ENCODE results near the gene PPP2R5C.

PPP2R5C gene

GRCh38 chr14:101872346-101872745, 110.8 kb downstream of the PPP2R5C start:
- Histone ChIP-seq H3K9me3 (ENCODE audit: control insufficient read depth, insufficient read depth, low read length) (no peaks in the 10 kb centered on the region), H3K36me3 (ENCODE audit: control insufficient read depth, insufficient read depth, low read length) (no peaks in the 10 kb centered on the region), H3K27me3 (ENCODE audit: control insufficient read depth, insufficient read depth, low read length) (no peaks in the 10 kb centered on the region), H3K4me1 (ENCODE audit: control insufficient read depth, insufficient read depth, low read length) (no peaks in the 10 kb centered on the region), H3K9ac (ENCODE audit: low read depth, low read length) (no peak overlapping the region), H3K4me3 (ENCODE audit: low read depth, low read length) (no peak overlapping the region)

- no peaks in the 10 kb centered on the region for H3K4me1 ChIP-seq (ENCODE audit: control insufficient read depth, insufficient read depth, low read length)
Observed at GRCh38 chr14:101873076-101873825, 111.7 kb downstream of the PPP2R5C start.

GRCh38 chr14:101873991-101874390, 112.5 kb downstream of the PPP2R5C start:
- Histone ChIP-seq H3K4me1 (ENCODE audit: control insufficient read depth, insufficient read depth, low read length) (no peaks in the 10 kb centered on the region), H3K27me3 (ENCODE audit: control insufficient read depth, insufficient read depth, low read length) (no peaks in the 10 kb centered on the region), H3K36me3 (ENCODE audit: control insufficient read depth, insufficient read depth, low read length) (no peaks in the 10 kb centered on the region), H3K9ac (ENCODE audit: low read depth, low read length) (no peak overlapping the region), H3K4me3 (ENCODE audit: low read depth, low read length) (no peak overlapping the region), H3K9me3 (ENCODE audit: control insufficient read depth, insufficient read depth, low read length) (no peaks in the 10 kb centered on the region)

More at GRCh38 chr14:101873076-101873825, 111.7 kb downstream of the PPP2R5C start:
- H3K9ac ChIP-seq (ENCODE audit: low read depth, low read length): no peak overlapping the region
- no peaks in the 10 kb centered on the region for H3K27me3 ChIP-seq (ENCODE audit: control insufficient read depth, insufficient read depth, low read length)
- no peaks in the 10 kb centered on the region for H3K9me3 ChIP-seq (ENCODE audit: control insufficient read depth, insufficient read depth, low read length)
- H3K36me3 ChIP-seq (ENCODE audit: control insufficient read depth, insufficient read depth, low read length): no peaks in the 10 kb centered on the region
- H3K4me3 ChIP-seq (ENCODE audit: low read depth, low read length): no peak overlapping the region

- Histone ChIP-seq H3K4me1 (ENCODE audit: control insufficient read depth, insufficient read depth, low read length) (no peaks in the 10 kb centered on the region), H3K9me3 (ENCODE audit: control insufficient read depth, insufficient read depth, low read length) (no peaks in the 10 kb centered on the region), H3K27me3 (ENCODE audit: control insufficient read depth, insufficient read depth, low read length) (no peaks in the 10 kb centered on the region), H3K4me3 (ENCODE audit: low read depth, low read length) (no peak overlapping the region), H3K9ac (ENCODE audit: low read depth, low read length) (no peak overlapping the region), H3K36me3 (ENCODE audit: control insufficient read depth, insufficient read depth, low read length) (peaks cover 3% of the 10 kb centered on the region)
Observed at GRCh38 chr14:101875041-101875726, 113.7 kb downstream of the PPP2R5C start.

- Histone ChIP-seq H3K36me3 (ENCODE audit: control insufficient read depth, insufficient read depth, low read length) (peaks cover 3% of the 10 kb centered on the region), H3K9me3 (ENCODE audit: control insufficient read depth, insufficient read depth, low read length) (no peaks in the 10 kb centered on the region), H3K4me3 (ENCODE audit: low read depth, low read length) (no peak overlapping the region), H3K9ac (ENCODE audit: low read depth, low read length) (no peak overlapping the region), H3K27me3 (ENCODE audit: control insufficient read depth, insufficient read depth, low read length) (no peaks in the 10 kb centered on the region), H3K4me1 (ENCODE audit: control insufficient read depth, insufficient read depth, low read length) (no peaks in the 10 kb centered on the region)
Observed at GRCh38 chr14:101875727-101876554, 114.4 kb downstream of the PPP2R5C start.

GRCh38 chr14:101876555-101876938, 115.0 kb downstream of the PPP2R5C start:
- Histone ChIP-seq H3K4me1 (ENCODE audit: control insufficient read depth, insufficient read depth, low read length) (no peaks in the 10 kb centered on the region), H3K27me3 (ENCODE audit: control insufficient read depth, insufficient read depth, low read length) (no peaks in the 10 kb centered on the region), H3K36me3 (ENCODE audit: control insufficient read depth, insufficient read depth, low read length) (peaks cover 3% of the 10 kb centered on the region), H3K9me3 (ENCODE audit: control insufficient read depth, insufficient read depth, low read length) (no peaks in the 10 kb centered on the region), H3K4me3 (ENCODE audit: low read depth, low read length) (no peak overlapping the region), H3K9ac (ENCODE audit: low read depth, low read length) (no peak overlapping the region)

GRCh38 chr14:101877766-101878165, 116.3 kb downstream of the PPP2R5C start:
- Histone ChIP-seq H3K9ac (ENCODE audit: low read depth, low read length) (no peak overlapping the region), H3K36me3 (ENCODE audit: control insufficient read depth, insufficient read depth, low read length) (peaks cover 3% of the 10 kb centered on the region), H3K4me3 (ENCODE audit: low read depth, low read length) (no peak overlapping the region), H3K27me3 (ENCODE audit: control insufficient read depth, insufficient read depth, low read length) (no peaks in the 10 kb centered on the region), H3K4me1 (ENCODE audit: control insufficient read depth, insufficient read depth, low read length) (no peaks in the 10 kb centered on the region), H3K9me3 (ENCODE audit: control insufficient read depth, insufficient read depth, low read length) (no peaks in the 10 kb centered on the region)

- H3K9ac ChIP-seq (ENCODE audit: low read depth, low read length): no peak overlapping the region
- H3K36me3 ChIP-seq (ENCODE audit: control insufficient read depth, insufficient read depth, low read length): peaks cover 3% of the 10 kb centered on the region
- no peaks in the 10 kb centered on the region for H3K4me1 ChIP-seq (ENCODE audit: control insufficient read depth, insufficient read depth, low read length)
Observed at GRCh38 chr14:101878211-101878821, 116.8 kb downstream of the PPP2R5C start.

GRCh38 chr14:101878822-101879528, 117.5 kb downstream of the PPP2R5C start:
- Histone ChIP-seq H3K9me3 (ENCODE audit: control insufficient read depth, insufficient read depth, low read length) (no peaks in the 10 kb centered on the region), H3K4me3 (ENCODE audit: low read depth, low read length) (no peak overlapping the region), H3K27me3 (ENCODE audit: control insufficient read depth, insufficient read depth, low read length) (no peaks in the 10 kb centered on the region), H3K9ac (ENCODE audit: low read depth, low read length) (no peak overlapping the region), H3K36me3 (ENCODE audit: control insufficient read depth, insufficient read depth, low read length) (peaks cover 3% of the 10 kb centered on the region), H3K4me1 (ENCODE audit: control insufficient read depth, insufficient read depth, low read length) (no peaks in the 10 kb centered on the region)

More at GRCh38 chr14:101878211-101878821, 116.8 kb downstream of the PPP2R5C start:
- no peaks in the 10 kb centered on the region for H3K9me3 ChIP-seq (ENCODE audit: control insufficient read depth, insufficient read depth, low read length)
- H3K4me3 ChIP-seq (ENCODE audit: low read depth, low read length): no peak overlapping the region
- H3K27me3 ChIP-seq (ENCODE audit: control insufficient read depth, insufficient read depth, low read length): no peaks in the 10 kb centered on the region

GRCh38 chr14:101879529-101880336, 118.2 kb downstream of the PPP2R5C start:
- H3K4me1 ChIP-seq (ENCODE audit: control insufficient read depth, insufficient read depth, low read length): no peaks in the 10 kb centered on the region
- H3K27me3 ChIP-seq (ENCODE audit: control insufficient read depth, insufficient read depth, low read length): no peaks in the 10 kb centered on the region
- no peak overlapping the region for H3K4me3 ChIP-seq (ENCODE audit: low read depth, low read length)
- H3K36me3 ChIP-seq (ENCODE audit: control insufficient read depth, insufficient read depth, low read length): peaks cover 5% of the 10 kb centered on the region
- H3K9ac ChIP-seq (ENCODE audit: low read depth, low read length): no peak overlapping the region
- H3K9me3 ChIP-seq (ENCODE audit: control insufficient read depth, insufficient read depth, low read length): no peaks in the 10 kb centered on the region

All from iPS-15b (cell line).